Uterus (tissue), 4 donors: Measurements from ENCODE around the gene ZDHHC8. TPM values are rescaled to one million over a fixed set of nuclear protein-coding genes. Genes with fewer than 3 reads are reported as not detected.

Experiments used
- DNase-seq, 2 donors: peaks; one replicate each; pipeline ENCODE4 v3.0.0-alpha.2; 2019 to 2020
- H3K27ac ChIP-seq, 2 donors: fragments of 200-600 bp; sonication (generic); 1 replicate in 1 of 2; 2 replicates in 1 of 2; pipeline ENCODE4 v1.5.1; 2016 to 2018
- H3K27me3 ChIP-seq, 2 donors: fragments of 200-600 bp; sonication (generic); one replicate each; pipeline ENCODE4 v1.5.1; 2018 to 2019; ENCODE audit warnings: control low read depth in 1 of 2
- H3K36me3 ChIP-seq, 2 donors: fragments of 200-600 bp; sonication (generic); one replicate each; pipeline ENCODE4 v1.5.1; 2019; ENCODE audit warnings: control low read depth in 1 of 2
- H3K4me1 ChIP-seq, 2 donors: fragments of 200-600 bp; sonication (generic); one replicate each; pipeline ENCODE4 v1.5.1; 2018 to 2019; ENCODE audit warnings: control low read depth in 1 of 2
- H3K4me3 ChIP-seq, 2 donors: fragments of 200-600 bp; sonication (generic); 1 replicate in 1 of 2; 2 replicates in 1 of 2; pipeline ENCODE4 v1.5.1; 2018 to 2019; ENCODE audit warnings: mild to moderate bottlenecking in 1 of 2
- H3K9me3 ChIP-seq, 2 donors: fragments of 200-600 bp; sonication (generic); one replicate each; pipeline ENCODE4 v1.5.1; 2019; ENCODE audit warnings: control low read depth in 1 of 2
- CTCF ChIP-seq, 4 experiments: fragments of 200-600 bp in 2 of 4; fragments of 450-650 bp in 2 of 4; sonication (generic) in 2 of 4; IDR thresholded peaks; one replicate each; pipeline ENCODE4 v1.5.1; 2016 to 2019; ENCODE audit warnings: antibody characterized with exemption in 4 of 4, mild to moderate bottlenecking in 2 of 4, moderate library complexity in 1 of 4
- POLR2A ChIP-seq, 2 donors: fragments of 450-650 bp; IDR thresholded peaks; one replicate each; pipeline ENCODE4 v1.6.1; 2016; ENCODE audit warnings: antibody characterized with exemption in 2 of 2, mild to moderate bottlenecking in 1 of 2, moderate library complexity in 1 of 2
- intact Hi-C: fragments of 100-400 bp; cut with DNase I; formaldehyde crosslinking; loops from one replicate; pipeline ENCODE4 v1.15.1; 2023; ENCODE audit warnings: low total_unique reads
- total RNA-seq, 4 donors: library from RNA; depleted of rRNA in 3 of 4; stranded (reverse); fragments of >200 nt in 3 of 4; gene quantifications; one replicate each; pipeline versions ENCODE4 v1.1.0 to v1.2.4, GENCODE V29; 2014 to 2023
- donor health status: DM: yes; HTN: yes; CAD: no.

The ZDHHC8 gene
- total RNA-seq, 4 donors from 2014 or later, result 2.4 to 87.9 (median 20.1) TPM

- Histone ChIP-seq H3K9me3 (no peaks in the 10 kb centered on the region), H3K27me3 (no peaks in the 10 kb centered on the region), H3K4me1 (peaks cover 0 to 7% of the 10 kb centered on the region in 2 donors), H3K4me3 (no peak overlapping the region), H3K27ac (no peak overlapping the region), H3K36me3 (no peaks in the 10 kb centered on the region)
- intact Hi-C loops, result no loop called here
- TF ChIP-seq POLR2A (IDR thresholded peaks at IDR 0.05) (no peak), CTCF (IDR thresholded peaks at IDR 0.05) (no peak)
- no peak for DNase-seq
Observed at GRCh38 chr22:20127869-20128618, 3.6 kb upstream of the ZDHHC8 start.

GRCh38 chr22:20128619-20128901 lies 3.0 kb upstream of the ZDHHC8 start:
- Histone ChIP-seq H3K27me3 (no peaks in the 10 kb centered on the region), H3K27ac (no peak overlapping the region), H3K4me1 (peaks cover 0 to 10% of the 10 kb centered on the region in 2 donors), H3K9me3 (no peaks in the 10 kb centered on the region), H3K4me3 (no peak overlapping the region), H3K36me3 (no peaks in the 10 kb centered on the region)
- no peak for TF ChIP-seq CTCF (IDR thresholded peaks at IDR 0.05)
- DNase-seq, result no peak
- intact Hi-C loops, result no loop called here

- H3K4me1 ChIP-seq, result peaks cover 0 to 15% of the 10 kb centered on the region in 2 donors
- no peak for DNase-seq
- intact Hi-C loops, result no loop called here
- no peak overlapping the region for H3K4me3 ChIP-seq
- no peak for TF ChIP-seq POLR2A (IDR thresholded peaks at IDR 0.05)
- TF ChIP-seq CTCF (IDR thresholded peaks at IDR 0.05), result no peak
- no peaks in the 10 kb centered on the region for H3K9me3 ChIP-seq
- no peaks in the 10 kb centered on the region for H3K27me3 ChIP-seq
- no peaks in the 10 kb centered on the region for H3K36me3 ChIP-seq
- no peak overlapping the region for H3K27ac ChIP-seq
Observed at GRCh38 chr22:20128902-20129746, 2.5 kb upstream of the ZDHHC8 start.

GRCh38 chr22:20129747-20130014 lies 1.9 kb upstream of the ZDHHC8 start:
- Histone ChIP-seq H3K36me3 (no peaks in the 10 kb centered on the region), H3K27ac (no peak overlapping the region), H3K4me3 (no peak overlapping the region), H3K27me3 (no peaks in the 10 kb centered on the region), H3K4me1 (peaks cover 0 to 19% of the 10 kb centered on the region in 2 donors), H3K9me3 (no peaks in the 10 kb centered on the region)
- no peak for DNase-seq
- no peak for TF ChIP-seq CTCF (IDR thresholded peaks at IDR 0.05)
- TF ChIP-seq POLR2A (IDR thresholded peaks at IDR 0.05), result no peak
- intact Hi-C loops, result no loop called here

GRCh38 chr22:20130319-20130718 lies 1.3 kb upstream of the ZDHHC8 start:
- Histone ChIP-seq H3K4me3 (peak overlapping the region in 1 of 2 donors; percentile 95), H3K9me3 (no peaks in the 10 kb centered on the region), H3K4me1 (peaks cover 0 to 19% of the 10 kb centered on the region in 2 donors), H3K27me3 (no peaks in the 10 kb centered on the region), H3K27ac (peak overlapping the region; percentile 92 to 97), H3K36me3 (no peaks in the 10 kb centered on the region)
- no peak for TF ChIP-seq POLR2A (IDR thresholded peaks at IDR 0.05)
- intact Hi-C loops, result no loop called here
- DNase-seq, result no peak
